Peyer's patch (tissue), 4 donors: ENCODE results near the gene RND2.

Experiments used
- POLR2A ChIP-seq, 2 donors: fragments of 450-650 bp; IDR thresholded peaks; one replicate each; pipeline ENCODE4 v1.5.1; 2017; ENCODE audit warnings: antibody characterized with exemption in 2 of 2, mild to moderate bottlenecking in 2 of 2, moderate library complexity in 2 of 2
- TF ChIP-seq, protein P1 (sequence below), 6 experiments: fragments of 450-650 bp in 4 of 6; fragments of 200-600 bp in 2 of 6; sonication (generic) in 1 of 6; IDR thresholded peaks; one replicate each; pipeline ENCODE4 v1.5.1; 2017 to 2019; ENCODE audit warnings: antibody characterized with exemption in 6 of 6, mild to moderate bottlenecking in 3 of 6, moderate library complexity in 1 of 6

DNA sequence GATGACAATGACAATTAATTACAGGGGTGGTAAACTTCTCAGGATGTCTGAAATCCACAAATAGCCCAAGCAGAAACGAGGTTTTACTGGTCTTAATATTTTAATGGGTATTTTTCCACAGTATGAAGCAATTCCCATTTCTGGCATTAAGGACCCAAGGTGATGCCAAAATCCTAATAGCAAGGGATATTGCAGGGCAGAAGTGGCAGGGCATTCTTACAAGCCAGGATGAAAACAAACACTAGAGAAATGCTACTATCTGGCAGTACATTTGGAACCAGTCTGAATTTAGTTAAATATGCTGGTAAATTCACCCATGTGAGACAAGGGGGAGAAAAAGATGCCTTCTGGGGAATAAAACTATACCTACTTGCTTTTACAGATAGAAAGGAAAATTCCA is 45.2 kb downstream of the RND2 start:
- TF ChIP-seq, protein P1, sequence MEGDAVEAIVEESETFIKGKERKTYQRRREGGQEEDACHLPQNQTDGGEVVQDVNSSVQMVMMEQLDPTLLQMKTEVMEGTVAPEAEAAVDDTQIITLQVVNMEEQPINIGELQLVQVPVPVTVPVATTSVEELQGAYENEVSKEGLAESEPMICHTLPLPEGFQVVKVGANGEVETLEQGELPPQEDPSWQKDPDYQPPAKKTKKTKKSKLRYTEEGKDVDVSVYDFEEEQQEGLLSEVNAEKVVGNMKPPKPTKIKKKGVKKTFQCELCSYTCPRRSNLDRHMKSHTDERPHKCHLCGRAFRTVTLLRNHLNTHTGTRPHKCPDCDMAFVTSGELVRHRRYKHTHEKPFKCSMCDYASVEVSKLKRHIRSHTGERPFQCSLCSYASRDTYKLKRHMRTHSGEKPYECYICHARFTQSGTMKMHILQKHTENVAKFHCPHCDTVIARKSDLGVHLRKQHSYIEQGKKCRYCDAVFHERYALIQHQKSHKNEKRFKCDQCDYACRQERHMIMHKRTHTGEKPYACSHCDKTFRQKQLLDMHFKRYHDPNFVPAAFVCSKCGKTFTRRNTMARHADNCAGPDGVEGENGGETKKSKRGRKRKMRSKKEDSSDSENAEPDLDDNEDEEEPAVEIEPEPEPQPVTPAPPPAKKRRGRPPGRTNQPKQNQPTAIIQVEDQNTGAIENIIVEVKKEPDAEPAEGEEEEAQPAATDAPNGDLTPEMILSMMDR (IDR thresholded peaks at IDR 0.05), result no peak
- TF ChIP-seq POLR2A (IDR thresholded peaks at IDR 0.05), result no peak
